GM13977 (cell line): ENCODE results near the gene ATF7.
A peak's percentile ranks its signal among the peaks of the same experiment; 100 is the strongest.

Source experiments
- DNase-seq: peaks from one replicate; pipeline ENCODE4 v3.0.0; 2012; ENCODE audit warnings: low spot score
- in situ Hi-C: fragments of 300-500 bp; cut with MboI; formaldehyde crosslinking; loops from one replicate; pipeline ENCODE4 v1.12.0; 2022; ENCODE audit warnings: low sequenced_read_pairs, low pct_unique_long_range_greater_than_20kb, mixed read lengths, inconsistent platforms; ENCODE audit not compliant: unreplicated experiment
- TF ChIP-seq, protein P1 (sequence below): IDR thresholded peaks from 2 replicates; pipeline ENCODE4 v1.5.1; 2012; ENCODE audit warnings: mild to moderate bottlenecking, control low read depth; ENCODE audit not compliant: insufficient read depth; ENCODE audit errors: extremely low read depth, missing control alignments

ATF7 gene

DNA sequence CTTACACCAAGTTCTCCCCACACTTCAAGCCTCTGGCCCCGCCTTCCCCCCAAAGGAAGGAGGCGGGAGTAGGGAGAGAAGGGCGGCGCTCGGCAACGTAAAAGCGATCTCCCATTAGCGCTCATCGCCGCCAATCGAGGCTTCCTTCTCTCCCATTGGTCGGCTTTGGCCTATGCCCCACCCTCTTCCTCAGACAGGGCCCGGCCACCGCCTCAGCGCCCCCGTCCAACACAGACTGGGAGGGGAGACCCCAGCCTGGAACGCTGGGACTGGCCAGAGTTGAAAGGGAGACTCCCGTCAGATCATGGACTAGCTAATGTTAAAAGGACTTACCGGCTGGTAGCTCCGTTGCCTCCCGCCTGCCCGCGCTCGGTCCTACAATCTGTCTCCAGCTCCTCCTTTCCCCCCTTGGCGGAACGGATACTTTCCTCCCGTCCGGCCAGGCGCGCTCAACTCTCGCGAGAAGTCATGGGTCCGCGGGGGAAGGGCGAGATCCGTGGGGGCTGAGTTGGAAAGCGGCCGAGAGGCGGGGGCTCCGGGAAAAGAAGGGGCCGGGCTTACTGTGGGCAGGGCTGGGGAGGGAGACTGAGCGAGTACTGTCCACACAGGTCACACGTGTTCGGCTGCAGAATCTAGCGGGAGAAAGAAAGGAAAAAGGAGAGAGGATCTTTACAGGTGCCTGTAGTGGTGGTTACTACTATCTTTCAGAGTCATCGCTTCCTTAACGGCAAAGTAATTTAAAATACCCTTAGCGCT is at the start of gene ATF7:
ATF7 (minus strand) TSS at position 437 of the 756 bp plus-strand sequence. CDS start 25,382 bp downstream, outside the sequence.
- DNase-seq: peak; percentile 94
- in situ Hi-C loops: no loop called here
- TF ChIP-seq, protein P1, sequence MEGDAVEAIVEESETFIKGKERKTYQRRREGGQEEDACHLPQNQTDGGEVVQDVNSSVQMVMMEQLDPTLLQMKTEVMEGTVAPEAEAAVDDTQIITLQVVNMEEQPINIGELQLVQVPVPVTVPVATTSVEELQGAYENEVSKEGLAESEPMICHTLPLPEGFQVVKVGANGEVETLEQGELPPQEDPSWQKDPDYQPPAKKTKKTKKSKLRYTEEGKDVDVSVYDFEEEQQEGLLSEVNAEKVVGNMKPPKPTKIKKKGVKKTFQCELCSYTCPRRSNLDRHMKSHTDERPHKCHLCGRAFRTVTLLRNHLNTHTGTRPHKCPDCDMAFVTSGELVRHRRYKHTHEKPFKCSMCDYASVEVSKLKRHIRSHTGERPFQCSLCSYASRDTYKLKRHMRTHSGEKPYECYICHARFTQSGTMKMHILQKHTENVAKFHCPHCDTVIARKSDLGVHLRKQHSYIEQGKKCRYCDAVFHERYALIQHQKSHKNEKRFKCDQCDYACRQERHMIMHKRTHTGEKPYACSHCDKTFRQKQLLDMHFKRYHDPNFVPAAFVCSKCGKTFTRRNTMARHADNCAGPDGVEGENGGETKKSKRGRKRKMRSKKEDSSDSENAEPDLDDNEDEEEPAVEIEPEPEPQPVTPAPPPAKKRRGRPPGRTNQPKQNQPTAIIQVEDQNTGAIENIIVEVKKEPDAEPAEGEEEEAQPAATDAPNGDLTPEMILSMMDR: no peak

DNA sequence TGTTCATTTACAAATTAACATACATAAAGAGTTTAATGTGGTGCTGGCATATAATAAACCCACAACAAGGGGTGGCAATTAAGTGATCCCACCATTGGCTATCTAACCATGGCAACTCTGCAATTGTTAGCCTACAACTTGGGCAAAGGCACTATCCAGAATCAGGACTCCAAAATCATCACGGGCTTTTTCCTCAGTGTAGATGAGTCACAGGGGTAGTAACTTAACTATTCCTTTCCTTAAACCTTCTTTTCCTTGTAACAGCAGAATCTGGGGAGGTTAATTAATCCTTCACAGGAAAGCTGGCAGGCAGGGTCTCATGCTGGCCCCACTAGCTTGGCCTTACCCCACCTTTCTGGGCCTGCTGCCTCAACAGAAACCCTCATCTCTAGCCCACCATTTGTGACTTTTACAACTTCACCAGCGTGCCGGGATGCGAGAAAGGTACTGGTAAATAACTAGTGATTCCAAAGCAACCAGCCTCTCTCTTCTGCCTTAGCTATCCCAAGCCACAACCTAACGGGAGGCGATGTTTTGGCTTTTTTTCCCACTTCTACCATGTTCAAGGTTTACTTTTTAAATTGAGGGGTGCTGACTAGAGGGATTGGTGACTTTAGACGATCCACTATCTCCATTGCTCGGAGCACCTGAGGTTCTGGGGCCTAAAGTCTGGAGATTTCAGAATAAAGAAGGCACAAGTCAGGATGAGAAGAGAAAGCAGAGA is 49.0 kb upstream of the ATF7 start:
- in situ Hi-C loops: loop anchor here (5.0 kb wide), 1 partner anchor 128 kb away; no protein-coding TSS in a partner anchor
- no peak for DNase-seq
- TF ChIP-seq, protein P1: no peak

DNA sequence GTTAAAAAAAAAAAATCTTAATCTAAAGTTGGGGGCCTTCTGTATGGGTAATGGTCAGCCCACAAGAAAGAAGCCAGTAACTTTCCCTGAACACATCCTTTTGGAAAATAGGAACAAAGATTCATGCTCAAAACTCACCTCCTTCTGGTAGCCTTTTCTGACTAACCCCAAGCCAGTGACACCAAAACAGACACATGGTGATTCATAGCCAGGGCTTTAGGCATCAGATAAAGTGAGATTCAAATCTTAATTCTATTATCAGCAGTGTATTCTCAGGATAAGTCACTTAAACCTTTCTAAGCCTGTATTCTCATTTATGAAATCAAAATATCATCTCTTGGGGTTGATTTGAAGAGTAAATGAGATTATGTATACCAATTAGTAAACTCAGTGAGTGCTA is 44.8 kb upstream of the ATF7 start:
- in situ Hi-C loops: no loop called here
- DNase-seq: no peak
- TF ChIP-seq, protein P1: no peak

DNA sequence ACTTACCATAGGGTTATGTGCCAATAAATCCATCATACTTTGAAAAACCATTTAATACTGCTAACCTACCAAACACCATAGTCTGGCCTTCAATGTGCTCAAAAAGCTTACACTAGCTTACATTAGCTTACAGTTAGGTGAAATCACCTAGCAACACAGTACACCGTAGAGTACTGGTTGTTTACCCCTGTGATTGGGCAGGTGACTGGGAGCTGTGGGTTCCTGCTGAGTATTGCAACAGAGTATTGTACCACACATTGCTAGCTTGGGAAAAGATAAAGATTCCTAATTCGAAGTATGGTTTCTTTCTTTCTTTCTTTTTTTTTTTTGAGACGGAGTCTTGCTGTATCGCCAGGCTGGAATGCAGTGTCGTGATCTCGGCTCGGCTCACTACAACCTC is 44.1 kb upstream of the ATF7 start:
- in situ Hi-C loops: no loop called here
- TF ChIP-seq, protein P1: no peak
- DNase-seq: no peak

DNA sequence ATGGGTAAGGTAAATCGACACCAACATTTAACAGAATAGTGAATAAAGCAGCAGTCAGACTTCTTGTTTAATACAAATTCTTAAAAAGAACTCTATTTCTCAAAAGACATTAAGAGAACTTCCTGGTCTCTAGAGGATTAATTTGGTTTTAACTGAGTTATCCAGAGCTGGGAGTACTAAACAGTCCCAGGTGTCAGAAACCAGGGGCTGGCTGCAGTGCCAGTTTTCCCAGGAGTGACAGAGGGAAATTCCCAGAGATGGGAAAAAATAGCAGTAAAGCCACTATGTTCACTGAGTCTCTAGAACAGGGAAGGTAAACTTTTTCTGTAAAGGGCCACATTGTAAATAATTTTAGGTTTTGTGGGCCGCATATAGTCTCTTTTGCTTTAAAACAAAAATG is 40.9 kb upstream of the ATF7 start:
- in situ Hi-C loops: no loop called here
- DNase-seq: no peak
- TF ChIP-seq, protein P1: no peak

DNA sequence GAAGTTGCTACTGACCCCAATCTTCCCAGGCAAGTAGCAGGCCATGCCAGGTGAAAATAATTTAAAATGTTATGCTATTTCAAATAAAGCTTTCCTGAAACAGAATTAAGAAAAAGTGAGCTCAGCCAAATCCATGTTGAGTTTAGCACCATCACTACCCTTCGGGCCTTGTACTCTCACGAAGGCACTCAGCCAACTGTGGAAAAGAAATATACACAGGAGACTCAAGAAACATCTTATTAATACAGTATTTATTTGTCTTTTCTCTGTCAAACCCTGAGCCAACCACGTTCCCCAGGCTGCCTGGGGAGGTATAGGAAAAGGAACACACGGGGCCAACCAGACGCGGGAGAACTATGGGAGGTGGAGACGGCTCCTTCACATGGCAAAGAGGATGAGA is 38.8 kb upstream of the ATF7 start:
- TF ChIP-seq, protein P1: no peak
- DNase-seq: no peak
- in situ Hi-C loops: no loop called here
